Adrenal gland (tissue), 12 donors: ENCODE results near the gene ASPG. TPM values are rescaled to one million over a fixed set of nuclear protein-coding genes. Genes with fewer than 3 reads are reported as not detected.
A peak's percentile ranks its signal among the peaks of the same experiment; 100 is the strongest.

Experiments used
- DNase-seq, 7 donors: peaks; one replicate each; pipeline ENCODE4 v3.0.0-alpha.2; 2019 to 2020
- H3K27ac ChIP-seq, 5 donors: fragments of 200-600 bp; sonication (generic) in 4 of 5; 1 replicate in 3 of 5; 2 replicates in 2 of 5; pipeline versions ENCODE4 v1.5.1 to v1.8.0; 2016 to 2020; ENCODE audit warnings: mild to moderate bottlenecking in 1 of 5
- H3K27me3 ChIP-seq: fragments of 200-600 bp; 2 replicates; pipeline ENCODE4 v1.8.0; 2021
- H3K36me3 ChIP-seq, 2 donors: fragments of 200-600 bp; replicated peaks in 1 of 2; 1 replicate in 1 of 2; 2 replicates in 1 of 2; pipeline versions ENCODE4 v1.5.1 to v1.8.0; 2018 to 2022
- H3K4me1 ChIP-seq, 2 donors: fragments of 200-600 bp; replicated peaks in 1 of 2; 1 replicate in 1 of 2; 2 replicates in 1 of 2; pipeline versions ENCODE4 v1.5.1 to v1.8.0; 2018 to 2021
- H3K4me3 ChIP-seq, 4 donors: fragments of 200-600 bp; sonication (generic) in 3 of 4; one replicate each; pipeline ENCODE4 v1.5.1; 2016 to 2018
- H3K9me3 ChIP-seq, 3 donors: fragments of 200-600 bp; sonication (generic) in 1 of 3; replicated peaks in 1 of 3; 1 replicate in 2 of 3; 2 replicates in 1 of 3; pipeline versions ENCODE4 v1.5.1 to v1.8.0; 2016 to 2021
- CTCF ChIP-seq, 6 experiments: fragments of 450-650 bp in 4 of 6; fragments of 200-600 bp in 2 of 6; sonication (generic) in 1 of 6; IDR thresholded peaks; 1 replicate in 5 of 6; 2 replicates in 1 of 6; pipeline versions ENCODE4 v1.5.1 to v1.8.0; 2016 to 2021; ENCODE audit warnings: antibody characterized with exemption in 6 of 6, mild to moderate bottlenecking in 2 of 6, moderate library complexity in 1 of 6
- POLR2A ChIP-seq, 2 donors: fragments of 450-650 bp; IDR thresholded peaks; one replicate each; pipeline ENCODE4 v1.6.1; 2017; ENCODE audit warnings: antibody characterized with exemption in 2 of 2, mild to moderate bottlenecking in 2 of 2, moderate library complexity in 1 of 2
- WGBS, 4 donors: extraction: QIAGEN DNeasy Blood & Tissue Kit in 2 of 4; methylation state at CpG; one replicate each; pipeline versions ENCODE4 v1.1.5 to v1.1.7; 2013 to 2017; 5-methylcytosine and 5-hydroxymethylcytosine counted together
- intact Hi-C, 2 donors: fragments of 100-400 bp; cut with DNase I; formaldehyde crosslinking; loops; one replicate each; pipeline versions ENCODE4 v1.14.1 to v1.15.0; 2022 to 2023
- polyA plus RNA-seq, 3 donors: library from polyadenylated mRNA; stranded (reverse); fragments of 200-250 nt in 2 of 3; fragments of 350-450 nt in 1 of 3; fragmentation: Illumina TruSeq in 1 of 3; extraction: RNeasy Lipid Tissue Mini Kit (QIAGEN cat#74804) in 1 of 3; gene quantifications; one replicate each; pipeline ENCODE4 v1.2.3, GENCODE V29; 2013 to 2014
- total RNA-seq, 9 donors: library from RNA; depleted of rRNA in 4 of 9; stranded (reverse); fragments of >200 nt in 4 of 9; fragments of 120-200 nt in 1 of 9; fragmentation: NEBNext Ultra II Directional in 1 of 9; extraction: Animal tissue kit (Norgen Biotek cat#: 25700) in 1 of 9; gene quantifications; one replicate each; pipeline versions ENCODE4 v1.1.0 to v1.2.4, GENCODE V29; 2013 to 2023
- donor health status: healthy with polysubstance abuse.
- donor health status: Bipolar disorder and iron deficiency.
- donor health status: DM: yes; HTN: yes; CAD: no.
- donor health status: DM: no; HTN: no; CAD: no.
- donor health status: DM: no; HTN: no; CAD: no.
- donor health status: DM: yes; HTN: yes; CAD: no.

The ASPG gene
- total and polyA plus RNA-seq, 12 donors: 0.07 to 9.1 (median 3.3) TPM

GRCh38 chr14:104047761-104048160 is 37.7 kb upstream of the ASPG start:
- Histone ChIP-seq H3K9me3 (no peaks in the 10 kb centered on the region), H3K4me1 (peaks cover 8 to 12% of the 10 kb centered on the region in 2 donors), H3K27ac (peak overlapping the region in 1 of 5 donors; percentile 77), H3K4me3 (no peak overlapping the region), H3K27me3 (no peaks in the 10 kb centered on the region), H3K36me3 (no peaks in the 10 kb centered on the region)
- 92 to 100% (median 97%) methylated on average over 3 of the region's 3 CpGs for WGBS, 4 donors
- TF ChIP-seq CTCF (IDR thresholded peaks at IDR 0.05) (no peak), POLR2A (IDR thresholded peaks at IDR 0.05) (no peak)
- intact Hi-C loops: no loop called here
- DNase-seq: no peak

GRCh38 chr14:104048758-104049507 is 36.6 kb upstream of the ASPG start:
- intact Hi-C loops: no loop called here
- TF ChIP-seq POLR2A (IDR thresholded peaks at IDR 0.05): no peak
- no peak for TF ChIP-seq CTCF (IDR thresholded peaks at IDR 0.05)
- 87 to 98% (median 93%) methylated on average over 2 of the region's 2 CpGs for WGBS, 4 donors

GRCh38 chr14:104049576-104050240 is 35.8 kb upstream of the ASPG start:
- intact Hi-C loops: no loop called here
- 74 to 87% (median 78%) methylated on average over 8 to 9 of the region's 9 CpGs for WGBS, 4 donors
- no peak overlapping the region for H3K4me3 ChIP-seq

More at GRCh38 chr14:104048758-104049507, 36.6 kb upstream of the ASPG start:
- no peaks in the 10 kb centered on the region for H3K9me3 ChIP-seq
- H3K4me1 ChIP-seq: peaks cover 8 to 12% of the 10 kb centered on the region in 2 donors
- peak in 3 of 7 donors; percentile 24 to 75 (median 39) for DNase-seq
- no peaks in the 10 kb centered on the region for H3K36me3 ChIP-seq
- H3K27me3 ChIP-seq: no peaks in the 10 kb centered on the region
- no peak overlapping the region for H3K4me3 ChIP-seq
- H3K27ac ChIP-seq: peak overlapping the region in 4 of 5 donors; percentile 58 to 77 (median 74)

More at GRCh38 chr14:104049576-104050240, 35.8 kb upstream of the ASPG start:
- DNase-seq: no peak
- Histone ChIP-seq H3K27ac (peak overlapping the region in 2 of 5 donors; percentile 58 to 77), H3K27me3 (no peaks in the 10 kb centered on the region), H3K9me3 (no peaks in the 10 kb centered on the region), H3K36me3 (no peaks in the 10 kb centered on the region), H3K4me1 (peaks cover 8 to 12% of the 10 kb centered on the region in 2 donors)
- no peak for TF ChIP-seq CTCF (IDR thresholded peaks at IDR 0.05)
- no peak for TF ChIP-seq POLR2A (IDR thresholded peaks at IDR 0.05)
